DMS153 treated with DMSO at 0.1 percent for 48 hours (cell line): ENCODE results near the gene PLA2G4B.
"Not testable (repeated sequence)": the region's sequence is repeated elsewhere in the genome, so short reads cannot be mapped to it uniquely, and the experiment has no call there.

Source experiments
- DNase-seq: peaks from one replicate; lab custom pipeline; 2025; ENCODE audit not compliant: unreplicated experiment; lab: John Stamatoyannopoulos, UW

The PLA2G4B gene

GRCh38 chr15:41827290-41827879 is 11.3 kb upstream of the PLA2G4B start:
- DNase-seq, result no peak

- peak; percentile 7 for DNase-seq
Measured at GRCh38 chr15:41827880-41828806, 10.5 kb upstream of the PLA2G4B start, which contains the start of gene JMJD7. Gene JMJD7 (plus strand): TSS chr15:41828092. CDS start chr15:41828125, 33 bp downstream.

- no peak for DNase-seq
Measured at GRCh38 chr15:41828807-41829141, 9.9 kb upstream of the PLA2G4B start.

- DNase-seq, result no peak
Measured at GRCh38 chr15:41829959-41830646, 8.5 kb upstream of the PLA2G4B start.

GRCh38 chr15:41831291-41831690 is 7.4 kb upstream of the PLA2G4B start:
- not testable (repeated sequence) for DNase-seq

GRCh38 chr15:41832208-41832607 is 6.4 kb upstream of the PLA2G4B start:
- DNase-seq, result no peak

- peak; percentile 41 for DNase-seq
Measured at GRCh38 chr15:41832875-41833274, 5.8 kb upstream of the PLA2G4B start.

- no peak for DNase-seq
Measured at GRCh38 chr15:41834096-41834495, 4.6 kb upstream of the PLA2G4B start.

- DNase-seq, result no peak
Measured at GRCh38 chr15:41836073-41836472, 2.6 kb upstream of the PLA2G4B start.

GRCh38 chr15:41836713-41837454 is 1.8 kb upstream of the PLA2G4B start:
- no peak for DNase-seq

- DNase-seq, result no peak
Measured at GRCh38 chr15:41839781-41840491, 1.3 kb downstream of the PLA2G4B start.

- no peak for DNase-seq
Measured at GRCh38 chr15:41840673-41841072, 2.0 kb downstream of the PLA2G4B start.

GRCh38 chr15:41841131-41841530 is 2.5 kb downstream of the PLA2G4B start:
- DNase-seq, result no peak

- no peak for DNase-seq
Measured at GRCh38 chr15:41842229-41842628, 3.6 kb downstream of the PLA2G4B start.

- no peak for DNase-seq
Measured at GRCh38 chr15:41843571-41843970, 4.9 kb downstream of the PLA2G4B start.

GRCh38 chr15:41844814-41845213 is 6.2 kb downstream of the PLA2G4B start:
- no peak for DNase-seq

GRCh38 chr15:41847206-41847605 is 8.6 kb downstream of the PLA2G4B start:
- DNase-seq, result no peak

- no peak for DNase-seq
Measured at GRCh38 chr15:41847981-41848380, 9.3 kb downstream of the PLA2G4B start.

- no peak for DNase-seq
Measured at GRCh38 chr15:41848631-41849030, 10.0 kb downstream of the PLA2G4B start.

- no peak for DNase-seq
Measured at GRCh38 chr15:41849204-41849603, 10.6 kb downstream of the PLA2G4B start.
